ENCODE results near the gene ULBP1.

DNA sequence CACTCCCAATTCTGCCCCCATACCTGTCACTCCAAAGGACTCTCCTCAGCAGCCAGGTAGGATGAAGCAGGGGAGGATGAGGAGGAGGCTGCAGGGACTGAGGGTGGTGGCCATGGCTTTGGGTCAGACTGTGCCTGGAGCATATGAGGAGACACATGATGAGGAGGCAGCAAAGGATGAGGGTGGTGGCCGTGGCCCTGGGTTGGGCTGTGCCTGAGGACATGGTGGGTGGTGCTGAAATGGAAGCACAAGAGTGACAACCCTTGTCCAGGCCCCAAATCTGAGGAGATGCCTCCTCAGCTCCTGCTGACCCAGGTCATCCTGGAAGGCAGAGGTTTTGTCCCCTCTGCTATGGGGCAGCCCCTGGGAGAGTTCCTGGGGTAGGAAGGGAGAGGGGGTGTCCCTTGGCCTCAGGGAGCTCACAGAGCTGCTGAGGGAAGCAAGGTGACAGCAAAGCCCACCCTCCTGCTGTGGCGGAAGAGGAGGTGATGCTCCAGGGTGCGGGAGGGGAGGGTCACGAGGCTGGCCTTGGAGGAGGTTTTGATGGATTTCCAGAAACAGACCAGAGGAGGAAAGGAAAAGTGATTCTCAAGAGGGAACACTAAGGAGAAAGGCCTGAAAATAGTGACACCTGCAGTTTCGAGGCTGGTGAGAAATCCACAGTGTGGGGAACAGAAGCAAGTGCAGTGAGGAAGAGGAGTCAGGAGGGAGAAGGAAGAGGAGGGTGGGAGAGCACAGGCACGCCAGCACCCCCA, 45.4 kb upstream of the ULBP1 start:
- TF ChIP-seq, protein P1, sequence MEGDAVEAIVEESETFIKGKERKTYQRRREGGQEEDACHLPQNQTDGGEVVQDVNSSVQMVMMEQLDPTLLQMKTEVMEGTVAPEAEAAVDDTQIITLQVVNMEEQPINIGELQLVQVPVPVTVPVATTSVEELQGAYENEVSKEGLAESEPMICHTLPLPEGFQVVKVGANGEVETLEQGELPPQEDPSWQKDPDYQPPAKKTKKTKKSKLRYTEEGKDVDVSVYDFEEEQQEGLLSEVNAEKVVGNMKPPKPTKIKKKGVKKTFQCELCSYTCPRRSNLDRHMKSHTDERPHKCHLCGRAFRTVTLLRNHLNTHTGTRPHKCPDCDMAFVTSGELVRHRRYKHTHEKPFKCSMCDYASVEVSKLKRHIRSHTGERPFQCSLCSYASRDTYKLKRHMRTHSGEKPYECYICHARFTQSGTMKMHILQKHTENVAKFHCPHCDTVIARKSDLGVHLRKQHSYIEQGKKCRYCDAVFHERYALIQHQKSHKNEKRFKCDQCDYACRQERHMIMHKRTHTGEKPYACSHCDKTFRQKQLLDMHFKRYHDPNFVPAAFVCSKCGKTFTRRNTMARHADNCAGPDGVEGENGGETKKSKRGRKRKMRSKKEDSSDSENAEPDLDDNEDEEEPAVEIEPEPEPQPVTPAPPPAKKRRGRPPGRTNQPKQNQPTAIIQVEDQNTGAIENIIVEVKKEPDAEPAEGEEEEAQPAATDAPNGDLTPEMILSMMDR (IDR thresholded peaks at IDR 0.05): no peak
- no peak for TF ChIP-seq POLR2A (IDR thresholded peaks at IDR 0.05)

Measured in thyroid gland (tissue), 4 donors.